GF-D8 (cell line): ENCODE results near the gene CXXC5.

Experiments used
- DNase-seq: peaks from one replicate; lab custom pipeline; 2025; lab: John Stamatoyannopoulos, UW

CXXC5 gene

GRCh38 chr5:139651853-139652787, 4.0 kb downstream of the CXXC5 start:
- no peak for DNase-seq

GRCh38 chr5:139652788-139653241, 4.7 kb downstream of the CXXC5 start:
- no peak for DNase-seq

- no peak for DNase-seq
Measured at GRCh38 chr5:139653616-139654015, 5.5 kb downstream of the CXXC5 start.

GRCh38 chr5:139654464-139654863, 6.3 kb downstream of the CXXC5 start:
- no peak for DNase-seq

GRCh38 chr5:139654871-139655491, 6.8 kb downstream of the CXXC5 start:
- no peak for DNase-seq

- DNase-seq: no peak
Measured at GRCh38 chr5:139655727-139656271, 7.7 kb downstream of the CXXC5 start.

GRCh38 chr5:139657363-139658321, 9.5 kb downstream of the CXXC5 start:
- peak; percentile 89 for DNase-seq

GRCh38 chr5:139658501-139658927, 10.4 kb downstream of the CXXC5 start:
- DNase-seq: no peak

- no peak for DNase-seq
Measured at GRCh38 chr5:139658928-139659667, 10.9 kb downstream of the CXXC5 start.

- DNase-seq: no peak
Measured at GRCh38 chr5:139659695-139660101, 11.5 kb downstream of the CXXC5 start.

- DNase-seq: peak; percentile 63
Measured at GRCh38 chr5:139660105-139660922, 12.2 kb downstream of the CXXC5 start.

GRCh38 chr5:139660923-139661814, 13.0 kb downstream of the CXXC5 start:
- DNase-seq: peak; percentile 57

- DNase-seq: no peak
Measured at GRCh38 chr5:139662617-139663016, 14.5 kb downstream of the CXXC5 start.

- DNase-seq: no peak
Measured at GRCh38 chr5:139663207-139664085, 15.3 kb downstream of the CXXC5 start.

- peak; percentile 78 for DNase-seq
Measured at GRCh38 chr5:139664086-139664693, 16.0 kb downstream of the CXXC5 start.

- DNase-seq: no peak
Measured at GRCh38 chr5:139664727-139665351, 16.7 kb downstream of the CXXC5 start.

- no peak for DNase-seq
Measured at GRCh38 chr5:139665626-139666025, 17.5 kb downstream of the CXXC5 start.
